ENCODE results near the gene RNF220.
A peak's percentile ranks its signal among the peaks of the same experiment; 100 is the strongest.

RNF220 gene

DNA sequence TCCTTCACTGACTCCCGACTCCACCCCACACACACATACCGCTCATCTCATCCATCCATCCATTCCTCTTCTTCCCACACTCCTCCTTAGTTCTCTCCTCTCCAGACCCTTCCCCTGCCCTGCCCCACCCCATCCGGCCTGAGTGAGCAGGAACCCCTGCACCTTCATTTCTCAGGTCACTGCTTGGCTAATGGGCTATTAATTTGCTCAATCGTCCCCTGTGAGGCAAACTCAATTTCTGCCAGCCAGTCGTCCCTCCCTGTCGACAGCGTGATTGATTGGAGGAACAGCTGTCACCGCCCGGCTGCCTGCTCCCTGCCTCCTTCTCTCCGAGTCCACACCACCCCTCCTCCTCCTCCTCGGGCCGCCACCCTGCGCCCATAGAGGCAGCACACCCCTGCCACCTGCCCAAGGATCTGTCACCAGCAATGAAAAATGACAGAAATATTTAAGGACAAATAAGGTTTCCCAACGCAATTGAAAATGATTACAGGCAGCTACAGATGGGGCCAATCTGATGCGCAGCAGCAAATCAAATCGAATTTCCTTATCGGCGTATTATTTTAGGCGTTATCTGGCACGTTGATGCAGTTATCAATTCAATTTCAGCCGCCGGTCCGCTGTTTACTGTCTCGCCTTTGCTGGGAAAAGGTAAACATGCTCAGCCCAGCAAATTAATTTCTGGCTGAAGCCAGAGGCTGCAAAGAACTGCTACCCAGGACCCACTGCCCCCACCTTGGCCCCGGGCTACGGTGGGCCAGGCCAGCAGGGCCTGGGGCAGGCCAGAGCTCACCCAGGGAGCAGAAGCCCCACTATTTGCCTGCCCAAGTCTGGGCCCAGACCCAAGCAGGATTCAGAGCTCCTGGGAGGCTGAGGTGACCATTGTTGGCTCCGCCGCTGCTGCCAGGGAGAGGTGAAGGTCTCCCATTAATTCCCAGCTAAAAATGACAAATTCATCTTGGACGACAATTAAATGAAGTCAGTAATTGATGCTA lies 197.9 kb downstream of the RNF220 start:
- TF ChIP-seq, protein P1, sequence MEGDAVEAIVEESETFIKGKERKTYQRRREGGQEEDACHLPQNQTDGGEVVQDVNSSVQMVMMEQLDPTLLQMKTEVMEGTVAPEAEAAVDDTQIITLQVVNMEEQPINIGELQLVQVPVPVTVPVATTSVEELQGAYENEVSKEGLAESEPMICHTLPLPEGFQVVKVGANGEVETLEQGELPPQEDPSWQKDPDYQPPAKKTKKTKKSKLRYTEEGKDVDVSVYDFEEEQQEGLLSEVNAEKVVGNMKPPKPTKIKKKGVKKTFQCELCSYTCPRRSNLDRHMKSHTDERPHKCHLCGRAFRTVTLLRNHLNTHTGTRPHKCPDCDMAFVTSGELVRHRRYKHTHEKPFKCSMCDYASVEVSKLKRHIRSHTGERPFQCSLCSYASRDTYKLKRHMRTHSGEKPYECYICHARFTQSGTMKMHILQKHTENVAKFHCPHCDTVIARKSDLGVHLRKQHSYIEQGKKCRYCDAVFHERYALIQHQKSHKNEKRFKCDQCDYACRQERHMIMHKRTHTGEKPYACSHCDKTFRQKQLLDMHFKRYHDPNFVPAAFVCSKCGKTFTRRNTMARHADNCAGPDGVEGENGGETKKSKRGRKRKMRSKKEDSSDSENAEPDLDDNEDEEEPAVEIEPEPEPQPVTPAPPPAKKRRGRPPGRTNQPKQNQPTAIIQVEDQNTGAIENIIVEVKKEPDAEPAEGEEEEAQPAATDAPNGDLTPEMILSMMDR (conservative IDR thresholded peaks at IDR 0.05), result no peak
- H3K27ac ChIP-seq, result peak overlapping the region; percentile 23; the same call in 1 of the 2 replicates

DNA sequence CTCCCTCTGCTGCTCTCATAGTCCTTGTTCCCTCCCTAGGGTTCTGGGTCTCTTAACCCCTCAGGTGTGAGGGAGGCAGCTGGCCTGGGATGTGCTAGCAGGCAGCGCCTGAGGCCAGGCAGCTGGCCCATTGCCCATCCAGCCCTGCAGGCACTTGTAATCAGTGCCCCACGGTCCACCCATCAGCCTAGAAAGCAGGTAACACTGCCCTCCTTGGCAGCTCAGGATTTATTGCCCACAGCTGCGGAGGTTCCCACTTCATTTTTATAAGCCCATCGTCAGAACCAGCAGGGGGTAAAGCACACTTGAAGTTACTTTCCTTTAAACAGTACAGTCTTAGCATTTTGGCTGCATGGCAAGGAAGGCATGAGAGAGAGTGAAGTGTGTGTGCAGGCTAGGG lies 198.7 kb downstream of the RNF220 start:
- TF ChIP-seq, protein P1 (conservative IDR thresholded peaks at IDR 0.05), result peak; percentile 18; the same call in 1 of the 2 replicates
- H3K27ac ChIP-seq, result peak overlapping the region; percentile 23; the same call in 1 of the 2 replicates

DNA sequence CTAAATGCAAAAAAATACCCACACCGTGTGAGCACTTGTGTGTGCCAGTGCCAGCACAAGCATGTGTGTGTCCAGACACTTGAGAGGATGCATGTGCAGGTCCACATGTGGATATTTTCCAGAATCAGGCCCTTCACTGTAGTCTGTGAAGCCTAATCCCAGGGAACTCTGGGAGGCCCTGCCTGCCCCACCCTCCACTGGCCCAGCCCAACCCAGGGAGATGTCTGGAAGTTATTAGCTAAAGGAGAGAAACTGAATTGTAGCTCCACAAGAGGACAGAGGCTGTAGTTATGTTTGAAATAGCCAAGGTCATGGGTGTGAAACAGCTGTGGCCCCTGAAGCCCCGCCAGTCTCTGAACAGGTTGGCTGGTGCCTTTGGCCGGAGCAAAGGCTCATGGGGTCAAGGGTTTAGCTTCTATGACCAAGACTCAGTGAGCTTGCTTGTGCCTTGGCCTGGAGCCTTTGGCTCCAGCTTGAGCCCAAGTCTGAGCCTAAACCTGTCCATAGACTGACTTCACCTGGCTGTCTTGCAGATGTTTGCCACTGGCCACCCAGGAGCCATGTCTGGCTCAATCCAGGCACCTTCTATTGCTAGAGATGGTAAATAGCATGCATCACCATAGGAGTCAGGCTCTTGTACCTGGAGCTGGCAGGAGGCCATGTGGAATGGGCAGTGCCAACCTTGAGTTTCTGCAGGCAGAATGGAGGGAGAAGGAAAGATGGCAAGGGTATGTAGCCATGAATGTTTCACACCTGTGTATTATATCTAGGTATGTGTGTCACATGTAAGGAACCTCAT lies 199.3 kb downstream of the RNF220 start:
- TF ChIP-seq, protein P1 (conservative IDR thresholded peaks at IDR 0.05), result no peak

DNA sequence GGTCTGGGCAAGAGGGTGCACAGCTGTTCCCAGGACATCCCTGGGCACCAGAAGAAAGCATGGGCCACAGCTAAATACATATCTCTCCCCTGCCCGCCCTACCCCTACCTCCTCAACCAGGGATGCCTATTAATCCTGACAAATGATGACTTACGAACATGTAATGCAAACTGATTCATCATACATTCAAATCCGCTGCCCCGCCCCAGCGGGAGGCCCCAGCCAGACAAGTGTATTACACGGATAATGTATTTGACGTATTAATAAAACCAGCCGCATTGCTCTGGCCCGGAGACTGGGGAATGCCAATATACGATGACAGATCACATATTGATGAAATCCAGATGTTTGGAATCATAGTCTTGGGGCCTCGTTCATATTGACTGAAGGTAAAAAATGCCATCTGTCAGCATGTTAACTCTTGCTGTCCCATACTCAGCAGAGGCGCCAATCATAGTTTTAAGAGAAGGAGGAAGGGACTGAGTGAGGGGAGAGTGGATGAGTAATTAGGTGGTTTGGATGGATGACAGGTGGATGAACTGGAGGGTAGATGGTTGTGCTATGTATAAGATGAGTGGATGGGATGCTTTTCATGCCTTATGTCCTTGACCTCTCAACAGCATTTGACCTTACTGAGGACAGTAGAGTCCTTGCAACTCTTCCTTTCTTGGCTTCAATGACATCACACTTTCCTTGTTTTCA lies 201.0 kb downstream of the RNF220 start:
- TF ChIP-seq, protein P1 (conservative IDR thresholded peaks at IDR 0.05), result no peak
- H3K27ac ChIP-seq, result no peak overlapping the region

More for the DNA sequence above, 199.3 kb downstream of the RNF220 start:
- H3K27ac ChIP-seq, result peak overlapping the region; percentile 23; the same call in 1 of the 2 replicates

DNA sequence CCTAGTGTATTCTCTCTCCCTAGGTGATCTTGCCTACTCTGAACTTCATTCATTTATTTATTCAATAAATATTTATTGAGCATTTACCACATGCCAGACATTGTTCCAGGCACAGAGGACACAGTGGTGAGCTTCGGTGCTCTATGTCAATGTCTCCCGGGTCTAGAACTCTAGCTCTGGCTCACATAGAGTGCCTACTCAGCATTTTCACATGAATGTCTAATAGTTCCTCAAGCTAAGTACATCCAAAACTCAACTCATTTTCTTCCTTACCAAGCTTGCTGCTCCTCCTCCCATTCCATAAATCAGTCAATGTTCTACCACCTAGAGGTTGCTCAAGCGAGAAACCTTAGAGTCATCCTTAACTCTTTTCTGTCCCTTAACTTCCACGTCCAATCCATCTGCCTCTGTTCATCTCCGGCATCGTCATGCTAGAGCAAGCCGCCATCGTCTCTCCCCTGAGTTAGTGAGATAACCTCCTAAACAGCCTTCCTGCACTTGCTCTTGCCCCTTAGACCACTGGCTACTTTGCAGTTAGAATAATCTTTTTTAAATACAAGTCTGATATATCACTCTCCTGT lies 201.7 kb downstream of the RNF220 start:
- TF ChIP-seq, protein P1 (conservative IDR thresholded peaks at IDR 0.05), result no peak
- H3K27ac ChIP-seq, result no peak overlapping the region

DNA sequence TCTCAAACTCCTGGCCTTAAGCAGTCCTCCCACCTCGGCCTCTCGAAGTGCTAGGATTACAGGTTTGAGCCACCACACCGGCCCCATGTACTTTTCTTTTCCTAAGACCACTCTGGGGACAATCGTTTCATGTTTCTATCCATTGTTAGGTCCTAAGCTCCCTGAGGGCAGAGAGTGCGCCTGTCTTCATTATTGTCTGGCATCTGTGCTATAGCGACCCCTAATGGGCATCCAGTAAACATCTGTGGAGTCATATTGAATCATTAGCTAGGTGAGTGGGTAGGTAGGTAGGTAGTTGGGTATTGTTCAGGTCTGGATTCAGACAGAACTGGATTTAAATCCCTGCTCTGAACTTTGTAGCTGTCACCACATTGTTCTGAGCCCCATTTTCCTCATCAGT lies 203.1 kb downstream of the RNF220 start:
- TF ChIP-seq, protein P1 (conservative IDR thresholded peaks at IDR 0.05), result 0 out of 2 replicates have a peak, but pooled peaks have one; percentile 16
- no peak overlapping the region for H3K27ac ChIP-seq

Data from VCaP (cell line).